Smooth muscle cell (in vitro differentiated cells): Measurements from ENCODE around the gene PTPRA. TPM values are rescaled to one million over a fixed set of nuclear protein-coding genes. Genes with fewer than 3 reads are reported as not detected.

ENCODE experiments used
- DNase-seq: peaks from one replicate; lab custom pipeline; 2025; ENCODE audit not compliant: unreplicated experiment; lab: John Stamatoyannopoulos, UW
- H2AFZ ChIP-seq: fragments of 200-600 bp; sonication (generic); 2 replicates; pipeline ENCODE4 v1.6.0; 2016; ENCODE audit warnings: antibody characterized with exemption, low read depth, mild to moderate bottlenecking
- H3F3A ChIP-seq: fragments of 200-600 bp; sonication (generic); 2 replicates; pipeline ENCODE4 v1.6.0; 2017; ENCODE audit warnings: antibody characterized with exemption, low read depth
- H3K27ac ChIP-seq: fragments of 200-600 bp; sonication (generic); 2 replicates; pipeline ENCODE4 v1.5.1; 2016; ENCODE audit warnings: low read depth, mild to moderate bottlenecking
- H3K27me3 ChIP-seq: fragments of 200-600 bp; sonication (generic); 2 replicates; pipeline ENCODE4 v1.6.1; 2016; ENCODE audit warnings: low read depth, mild to moderate bottlenecking
- H3K36me3 ChIP-seq: fragments of 200-600 bp; sonication (generic); 2 replicates; pipeline ENCODE4 v1.5.1; 2016; ENCODE audit warnings: low read depth
- H3K4me1 ChIP-seq: fragments of 200-600 bp; sonication (generic); 2 replicates; pipeline ENCODE4 v1.5.1; 2016; ENCODE audit warnings: low read depth
- H3K4me2 ChIP-seq: fragments of 200-600 bp; sonication (generic); 2 replicates; pipeline ENCODE4 v1.6.0; 2016; ENCODE audit warnings: mild to moderate bottlenecking
- H3K4me3 ChIP-seq: fragments of 200-600 bp; sonication (generic); 2 replicates; pipeline ENCODE4 v1.5.1; 2016; ENCODE audit warnings: mild to moderate bottlenecking
- H3K79me2 ChIP-seq: fragments of 200-600 bp; sonication (generic); 2 replicates; pipeline ENCODE4 v1.6.0; 2016; ENCODE audit warnings: low read depth, mild to moderate bottlenecking
- H3K9ac ChIP-seq: fragments of 200-600 bp; sonication (generic); 2 replicates; pipeline ENCODE4 v1.6.0; 2016; ENCODE audit warnings: low read depth
- H3K9me3 ChIP-seq: fragments of 200-600 bp; sonication (generic); replicated peaks from 2 replicates; pipeline ENCODE4 v1.5.1; 2016; ENCODE audit warnings: low read depth
- H4K20me1 ChIP-seq: fragments of 200-600 bp; sonication (generic); 2 replicates; pipeline ENCODE4 v1.6.0; 2016; ENCODE audit warnings: low read depth
- CTCF ChIP-seq: fragments of 200-600 bp; sonication (generic); IDR thresholded peaks from 2 replicates; pipeline ENCODE4 v1.5.1; 2017; ENCODE audit warnings: borderline replicate concordance, mild to moderate bottlenecking, antibody characterized with exemption; ENCODE audit not compliant: insufficient read depth, poor library complexity, severe bottlenecking
- WGBS: methylation state at CpG from one replicate; pipeline ENCODE4 v1.1.7; 2016; ENCODE audit warnings: low lambda C conversion rate; 5-methylcytosine and 5-hydroxymethylcytosine counted together
- polyA plus RNA-seq: library from polyadenylated mRNA; unstranded; fragments of >200 nt; fragmentation: Nextera tagmentation; extraction: Ambion mirVana; gene quantifications from 2 replicates; pipeline ENCODE4 v1.2.1, GENCODE V29; 2016
- total RNA-seq: library from RNA; depleted of rRNA; stranded (reverse); fragments of >200 nt; gene quantifications from 2 replicates; pipeline ENCODE4 v1.2.3, GENCODE V29; 2014

The PTPRA gene
- total and polyA plus RNA-seq, 2 experiments from 2014 or later, result 38.4 to 48.9 TPM

DNA sequence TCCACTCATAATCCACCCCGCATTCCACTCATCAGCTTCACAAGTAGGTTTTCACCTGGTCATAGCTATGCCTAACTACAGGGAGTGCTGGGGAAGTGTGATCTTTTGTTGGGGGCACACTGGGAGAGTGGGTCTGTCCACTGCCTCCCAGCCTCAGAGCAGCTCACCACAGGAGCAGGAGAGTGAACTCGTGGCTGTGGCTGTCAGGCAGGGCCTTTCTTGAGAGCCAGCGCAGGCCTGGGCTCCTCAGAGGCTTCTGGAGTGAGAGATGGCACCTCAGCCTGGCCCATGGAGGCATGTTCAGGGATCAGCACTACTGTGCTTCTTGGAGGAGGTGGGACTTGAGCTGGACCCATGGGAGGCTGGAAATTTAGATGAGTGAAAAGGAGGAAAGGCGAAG lies 166.1 kb downstream of the PTPRA start:
- Histone ChIP-seq H3K9me3 (no peaks in the 10 kb centered on the region), H3K36me3 (no peaks in the 10 kb centered on the region), H4K20me1 (no peaks in the 10 kb centered on the region), H3K27me3 (no peaks in the 10 kb centered on the region), H3K79me2 (no peaks in the 10 kb centered on the region), H3K4me2 (no peak overlapping the region), H3K4me1 (no peaks in the 10 kb centered on the region), H3K4me3 (no peak overlapping the region), H3K9ac (no peak overlapping the region), H2AFZ (no peak overlapping the region), H3K27ac (no peak overlapping the region), H3F3A (no peaks in the 10 kb centered on the region)
- DNase-seq, result no peak
- TF ChIP-seq CTCF, result no peak
- 96% methylated on average over 4 of the region's 4 CpGs for WGBS

DNA sequence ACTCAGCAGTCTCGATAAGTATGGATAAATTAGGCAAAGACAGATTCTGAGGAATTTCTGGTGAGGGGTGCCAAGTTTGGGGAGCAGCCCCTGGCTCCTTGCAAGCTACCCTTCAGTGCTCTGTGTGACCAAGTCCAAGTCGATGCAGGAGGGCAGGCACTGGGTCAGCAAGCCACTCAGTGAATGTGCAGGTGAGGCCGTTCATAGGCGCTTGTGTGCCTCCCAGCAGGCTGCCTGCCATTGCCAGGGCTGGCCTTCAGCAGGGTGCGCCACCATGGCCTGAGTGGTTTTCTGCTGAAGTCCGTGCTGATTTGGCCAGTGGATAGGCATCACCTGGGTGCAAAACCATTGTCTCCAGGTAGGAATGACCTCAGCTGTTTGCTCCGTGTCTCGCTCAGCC lies 166.8 kb downstream of the PTPRA start:
- no peak for TF ChIP-seq CTCF
- 98% methylated on average over 8 of the region's 8 CpGs for WGBS
- no peak overlapping the region for H3K4me2 ChIP-seq
- no peak for DNase-seq
- no peaks in the 10 kb centered on the region for H4K20me1 ChIP-seq
- no peaks in the 10 kb centered on the region for H3K36me3 ChIP-seq
- no peaks in the 10 kb centered on the region for H3K4me1 ChIP-seq
- no peak overlapping the region for H3K4me3 ChIP-seq
- H3K27ac ChIP-seq, result no peak overlapping the region
- no peaks in the 10 kb centered on the region for H3K9me3 ChIP-seq
- H3F3A ChIP-seq, result no peaks in the 10 kb centered on the region
- H2AFZ ChIP-seq, result no peak overlapping the region
- H3K9ac ChIP-seq, result no peak overlapping the region
- H3K27me3 ChIP-seq, result no peaks in the 10 kb centered on the region
- H3K79me2 ChIP-seq, result no peaks in the 10 kb centered on the region

DNA sequence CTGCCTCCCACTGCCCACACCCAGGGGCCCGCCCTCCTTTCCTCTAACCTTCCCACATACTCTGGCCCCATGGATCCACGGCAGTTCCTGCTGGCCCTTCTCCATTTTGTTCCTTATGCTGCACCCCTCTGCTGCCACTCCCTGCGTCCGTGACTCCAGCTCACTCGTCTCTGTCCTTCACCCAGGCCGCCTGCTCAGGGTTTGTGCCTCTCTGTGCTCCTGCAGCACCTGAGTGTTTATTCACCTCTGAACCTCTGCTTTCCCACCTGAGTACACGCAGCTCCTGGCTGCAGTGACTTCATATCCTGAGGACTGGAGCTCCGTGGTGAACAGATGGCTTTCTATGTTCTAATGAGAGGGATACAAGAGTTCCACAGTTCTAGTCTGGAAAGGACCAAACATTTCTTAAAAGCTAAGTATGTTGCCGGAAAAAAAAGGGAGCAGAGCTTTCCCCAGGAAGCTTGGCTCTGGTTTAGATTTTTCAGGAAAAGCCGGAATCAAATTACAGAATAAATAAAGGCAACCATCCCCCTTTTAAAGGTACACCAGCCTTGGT lies 168.7 kb downstream of the PTPRA start:
- no peak overlapping the region for H3K4me2 ChIP-seq
- no peak overlapping the region for H3K9ac ChIP-seq
- H3K27me3 ChIP-seq, result no peaks in the 10 kb centered on the region
- H3K4me3 ChIP-seq, result no peak overlapping the region
- DNase-seq, result no peak
- H3K36me3 ChIP-seq, result no peaks in the 10 kb centered on the region
- no peaks in the 10 kb centered on the region for H4K20me1 ChIP-seq
- no peaks in the 10 kb centered on the region for H3F3A ChIP-seq
- WGBS, result 84% methylated on average over 10 of the region's 10 CpGs
- no peak for TF ChIP-seq CTCF
- H3K79me2 ChIP-seq, result peaks cover 8% of the 10 kb centered on the region
- H2AFZ ChIP-seq, result no peak overlapping the region
- H3K27ac ChIP-seq, result no peak overlapping the region
- no peaks in the 10 kb centered on the region for H3K9me3 ChIP-seq
- H3K4me1 ChIP-seq, result no peaks in the 10 kb centered on the region

GRCh38 chr20:3042625-3043024 lies 169.3 kb downstream of the PTPRA start:
- H3K9me3 ChIP-seq, result no peaks in the 10 kb centered on the region
- no peaks in the 10 kb centered on the region for H3K4me1 ChIP-seq
- H3K79me2 ChIP-seq, result peaks cover 13% of the 10 kb centered on the region
- no peaks in the 10 kb centered on the region for H3K36me3 ChIP-seq
- H3K9ac ChIP-seq, result no peak overlapping the region
- H3F3A ChIP-seq, result no peaks in the 10 kb centered on the region
- no peak for DNase-seq
- H2AFZ ChIP-seq, result no peak overlapping the region
- no peaks in the 10 kb centered on the region for H3K27me3 ChIP-seq
- no peak overlapping the region for H3K4me3 ChIP-seq
- no peak for TF ChIP-seq CTCF
- 93% methylated on average over 5 of the region's 5 CpGs for WGBS
- no peak overlapping the region for H3K4me2 ChIP-seq
- H3K27ac ChIP-seq, result no peak overlapping the region
- no peaks in the 10 kb centered on the region for H4K20me1 ChIP-seq
